ENCODE data around the gene SYTL2.

DNA sequence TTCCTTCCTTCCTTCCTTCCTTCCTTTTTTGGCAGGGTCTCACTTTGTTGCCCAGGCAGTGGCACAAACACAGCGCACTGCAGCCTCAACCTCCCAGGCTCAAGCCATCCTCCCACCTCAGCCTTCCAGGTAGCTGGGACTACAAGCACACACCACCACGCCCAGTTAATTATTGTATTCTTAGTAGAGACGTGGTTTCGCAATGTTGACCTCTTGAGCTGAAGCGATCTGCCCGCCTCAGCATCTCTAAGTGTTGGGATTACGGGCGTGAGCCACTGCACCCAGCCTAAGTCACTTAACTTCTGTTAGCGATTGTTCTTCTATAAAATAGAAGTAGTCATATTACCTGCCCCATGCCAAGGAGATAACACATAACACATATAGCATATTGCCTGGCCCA lies 2.8 kb upstream of the SYTL2 start:
- TF ChIP-seq, protein P1, sequence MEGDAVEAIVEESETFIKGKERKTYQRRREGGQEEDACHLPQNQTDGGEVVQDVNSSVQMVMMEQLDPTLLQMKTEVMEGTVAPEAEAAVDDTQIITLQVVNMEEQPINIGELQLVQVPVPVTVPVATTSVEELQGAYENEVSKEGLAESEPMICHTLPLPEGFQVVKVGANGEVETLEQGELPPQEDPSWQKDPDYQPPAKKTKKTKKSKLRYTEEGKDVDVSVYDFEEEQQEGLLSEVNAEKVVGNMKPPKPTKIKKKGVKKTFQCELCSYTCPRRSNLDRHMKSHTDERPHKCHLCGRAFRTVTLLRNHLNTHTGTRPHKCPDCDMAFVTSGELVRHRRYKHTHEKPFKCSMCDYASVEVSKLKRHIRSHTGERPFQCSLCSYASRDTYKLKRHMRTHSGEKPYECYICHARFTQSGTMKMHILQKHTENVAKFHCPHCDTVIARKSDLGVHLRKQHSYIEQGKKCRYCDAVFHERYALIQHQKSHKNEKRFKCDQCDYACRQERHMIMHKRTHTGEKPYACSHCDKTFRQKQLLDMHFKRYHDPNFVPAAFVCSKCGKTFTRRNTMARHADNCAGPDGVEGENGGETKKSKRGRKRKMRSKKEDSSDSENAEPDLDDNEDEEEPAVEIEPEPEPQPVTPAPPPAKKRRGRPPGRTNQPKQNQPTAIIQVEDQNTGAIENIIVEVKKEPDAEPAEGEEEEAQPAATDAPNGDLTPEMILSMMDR (IDR thresholded peaks at IDR 0.05) = no peak
- no peak for TF ChIP-seq POLR2AphosphoS5 (IDR thresholded peaks at IDR 0.05; ENCODE audit: insufficient read depth in 1 of 2, low read depth in 1 of 2)

Data from vagina (tissue), 2 donors.